Esophagus muscularis mucosa (tissue), 4 donors: ENCODE measurements around the gene CCDC177.
A peak's percentile ranks its signal among the peaks of the same experiment; 100 is the strongest.

Experiments
- CTCF ChIP-seq, 3 experiments: fragments of 200-600 bp in 2 of 3; fragments of 450-650 bp in 1 of 3; sonication (generic) in 2 of 3; IDR thresholded peaks; one replicate each; pipeline ENCODE4 v1.5.1; 2017 to 2019; ENCODE audit warnings: antibody characterized with exemption in 3 of 3, mild to moderate bottlenecking in 2 of 3, moderate library complexity in 1 of 3
- EP300 ChIP-seq: sonication (generic); formaldehyde crosslinking; IDR thresholded peaks from one replicate; pipeline ENCODE4 v1.6.1; 2017; ENCODE audit warnings: antibody characterized with exemption
- POLR2A ChIP-seq: fragments of 450-650 bp; IDR thresholded peaks from one replicate; pipeline ENCODE4 v1.6.1; 2017; ENCODE audit warnings: antibody characterized with exemption, moderate library complexity, mild to moderate bottlenecking, low read depth
- POLR2AphosphoS5 ChIP-seq, 2 donors: sonication (generic); formaldehyde crosslinking; IDR thresholded peaks; one replicate each; pipeline ENCODE4 v1.6.1; 2017; ENCODE audit warnings: antibody characterized with exemption in 2 of 2

- TF ChIP-seq CTCF (IDR thresholded peaks at IDR 0.05), result peak in 1 of 3 experiments; percentile 4
- TF ChIP-seq POLR2A, result no peak
- TF ChIP-seq EP300, result no peak
- TF ChIP-seq POLR2AphosphoS5 (IDR thresholded peaks at IDR 0.05), result no peak
Observed at GRCh38 chr14:69574954-69575295, 254 bp upstream of the CCDC177 start.
